Natural killer cell treated with Interleukin-12 subunit alpha and Interleukin-12 subunit beta and Interleukin-15 and Interleukin-18, amount 100 ng/mL, for 72 hours (primary cell): ENCODE results near the gene IPCEF1. TPM values are rescaled to one million over a fixed set of nuclear protein-coding genes. Genes with fewer than 3 reads are reported as not detected.
"Not testable (repeated sequence)": the region's sequence is repeated elsewhere in the genome, so short reads cannot be mapped to it uniquely, and the experiment has no call there.

ENCODE experiments used
- ATAC-seq, 2 donors: fragments of 150-1000 bp; cut with Tn5 transposase in 1 of 2; sonication (Bioruptor Pico), chemical (Tn5 transposase) in 1 of 2; 2 replicates each; pipeline ENCODE4 v1.10.0; 2021
- DNase-seq: peaks from one replicate; pipeline ENCODE4 v3.0.0; 2022; ENCODE audit warnings: low spot score
- H3K27ac Mint-ChIP-seq, 2 donors: 1 replicate in 1 of 2; 2 replicates in 1 of 2; pipeline ENCODE4 v1.8.0; 2022; ENCODE audit warnings: mixed read lengths in 2 of 2, mild to moderate bottlenecking in 1 of 2, moderate library complexity in 1 of 2
- H3K27me3 Mint-ChIP-seq, 2 donors: 1 replicate in 1 of 2; 2 replicates in 1 of 2; pipeline ENCODE4 v1.8.0; 2022; ENCODE audit warnings: mixed read lengths in 2 of 2
- H3K36me3 Mint-ChIP-seq: one replicate; pipeline ENCODE4 v1.8.0; 2022; ENCODE audit warnings: mixed read lengths
- H3K4me1 Mint-ChIP-seq, 2 donors: 1 replicate in 1 of 2; 2 replicates in 1 of 2; pipeline ENCODE4 v1.8.0; 2022; ENCODE audit warnings: low read depth in 2 of 2, mixed read lengths in 2 of 2, mild to moderate bottlenecking in 1 of 2
- H3K4me3 Mint-ChIP-seq: one replicate; pipeline ENCODE4 v1.8.0; 2022; ENCODE audit warnings: mixed read lengths
- H3K9me3 Mint-ChIP-seq: 2 replicates; pipeline ENCODE4 v1.8.0; 2022; ENCODE audit warnings: mixed read lengths
- total RNA-seq, 2 donors: library from RNA; stranded (reverse); gene quantifications; one replicate each; pipeline ENCODE4 v1.2.3, GENCODE V29; 2022

IPCEF1 gene
- total RNA-seq, 2 donors from 2014 or later: 29.6 to 45.9 TPM

DNA sequence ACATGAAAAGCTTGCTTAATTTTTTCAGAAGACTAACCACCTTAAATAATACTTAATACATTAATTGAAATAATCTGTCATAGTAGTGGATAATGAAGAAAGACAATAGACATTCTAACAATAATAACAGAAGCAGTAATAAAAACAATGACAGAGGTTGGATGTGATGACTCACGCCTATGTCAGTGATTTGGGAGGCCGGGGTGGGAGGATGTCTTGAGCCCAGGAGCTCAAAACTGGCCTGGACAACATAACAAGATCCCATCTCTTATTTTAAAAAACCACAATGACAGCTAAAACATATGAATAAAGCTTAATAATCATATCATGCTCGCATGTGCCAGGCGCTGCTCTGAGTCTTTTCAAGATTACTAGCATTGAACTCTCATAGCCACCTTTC, 105.5 kb downstream of the IPCEF1 start:
- peaks cover 23% of the 10 kb centered on the region for H3K36me3 Mint-ChIP-seq
- peak overlapping the region; percentile 92 to 94 for H3K27ac Mint-ChIP-seq
- ATAC-seq (no peak), DNase-seq (no peak)
- H3K4me1 Mint-ChIP-seq: peaks cover 45 to 64% of the 10 kb centered on the region in 2 donors
- H3K9me3 Mint-ChIP-seq: peaks cover 8% of the 10 kb centered on the region
- H3K4me3 Mint-ChIP-seq: peak overlapping the region; percentile 1
- H3K27me3 Mint-ChIP-seq: no peaks in the 10 kb centered on the region

DNA sequence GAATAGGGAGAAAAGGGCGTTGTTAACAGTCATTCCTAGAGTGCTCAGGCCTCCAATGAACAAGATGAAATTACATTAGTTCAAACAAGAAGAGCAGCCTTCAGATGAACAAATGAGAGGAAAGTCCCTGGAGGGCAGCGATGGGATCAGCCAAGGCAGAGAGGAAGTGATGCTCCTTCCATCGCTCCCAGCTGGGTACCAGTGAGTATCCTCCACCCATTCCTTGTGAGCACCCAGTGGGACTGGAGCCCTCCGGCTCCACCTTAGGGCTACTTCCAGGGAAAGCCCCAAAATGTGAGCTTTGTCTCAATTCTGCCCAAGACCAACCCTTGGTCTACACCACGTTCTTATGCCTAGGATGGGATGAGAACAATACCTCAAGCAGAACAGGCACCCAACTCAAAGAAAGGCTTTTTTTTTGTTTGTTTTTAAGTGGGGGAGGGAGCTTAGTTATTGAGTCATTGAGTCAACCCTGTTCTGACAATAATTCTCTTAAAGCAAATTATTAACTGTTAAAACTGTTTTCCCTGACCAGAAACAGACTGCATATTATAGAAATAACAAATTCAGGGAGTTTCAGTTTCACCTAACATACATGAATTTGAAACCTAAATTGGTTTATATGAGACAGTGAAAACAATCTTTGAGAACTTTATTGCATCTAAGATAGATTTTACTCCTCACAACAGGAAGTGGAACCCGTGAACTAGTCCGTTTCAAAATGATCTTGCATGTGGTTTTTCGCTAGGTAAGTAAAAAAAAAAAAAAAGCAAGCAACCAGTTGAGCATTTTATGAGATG, 106.9 kb downstream of the IPCEF1 start:
- Mint-ChIP-seq H3K9me3 (peaks cover 3% of the 10 kb centered on the region), H3K27ac (peak overlapping the region; percentile 92 to 94)

DNA sequence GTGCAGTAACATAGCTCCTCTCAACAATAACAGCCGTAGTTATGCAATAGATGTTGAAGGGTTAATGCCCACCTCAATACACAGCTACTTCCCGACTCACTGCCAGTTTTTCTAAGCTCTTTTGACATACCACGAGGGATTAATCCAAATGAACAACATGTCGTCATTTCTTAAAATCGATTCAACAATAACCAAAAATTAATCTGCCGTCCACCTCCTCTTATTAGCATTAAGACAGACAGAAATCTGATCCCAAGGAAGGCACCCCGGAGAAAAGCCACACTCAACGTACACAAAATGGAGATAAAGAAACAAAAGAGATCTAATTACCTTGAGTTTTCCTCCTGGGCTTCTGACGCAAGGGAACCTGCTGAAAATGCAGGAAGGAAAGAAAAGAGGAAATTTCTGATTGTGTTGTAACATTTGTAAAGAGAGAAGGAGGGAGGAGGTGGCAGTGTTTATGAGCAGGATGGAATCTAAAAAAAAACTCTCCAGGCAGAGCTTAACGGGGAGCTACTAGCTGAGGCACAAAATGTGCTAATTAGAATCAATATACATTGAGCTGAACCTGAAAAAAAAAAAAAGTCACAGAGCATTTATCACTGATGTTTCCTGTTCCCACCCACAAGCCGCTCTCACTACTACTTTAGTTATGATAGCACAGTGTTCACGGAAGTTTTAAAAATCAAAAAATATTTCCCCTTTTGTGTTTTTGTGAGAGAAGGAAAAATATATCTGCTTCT, 109.3 kb downstream of the IPCEF1 start:
- Mint-ChIP-seq H3K9me3 (peaks cover 12% of the 10 kb centered on the region), H3K4me3 (peak overlapping the region; percentile 93), H3K36me3 (peaks cover 22% of the 10 kb centered on the region), H3K27me3 (no peaks in the 10 kb centered on the region), H3K27ac (peak overlapping the region; percentile 92 to 94), H3K4me1 (peaks cover 72 to 91% of the 10 kb centered on the region in 2 donors)
- ATAC-seq (peak; percentile 78), DNase-seq (peak; percentile 69)

More for the DNA sequence above, 106.9 kb downstream of the IPCEF1 start:
- Mint-ChIP-seq H3K4me1 (peaks cover 55 to 77% of the 10 kb centered on the region in 2 donors), H3K4me3 (peak overlapping the region; percentile 82), H3K36me3 (peaks cover 14% of the 10 kb centered on the region), H3K27me3 (no peaks in the 10 kb centered on the region)
- ATAC-seq: peak; percentile 64 to 79
- DNase-seq: no peak

DNA sequence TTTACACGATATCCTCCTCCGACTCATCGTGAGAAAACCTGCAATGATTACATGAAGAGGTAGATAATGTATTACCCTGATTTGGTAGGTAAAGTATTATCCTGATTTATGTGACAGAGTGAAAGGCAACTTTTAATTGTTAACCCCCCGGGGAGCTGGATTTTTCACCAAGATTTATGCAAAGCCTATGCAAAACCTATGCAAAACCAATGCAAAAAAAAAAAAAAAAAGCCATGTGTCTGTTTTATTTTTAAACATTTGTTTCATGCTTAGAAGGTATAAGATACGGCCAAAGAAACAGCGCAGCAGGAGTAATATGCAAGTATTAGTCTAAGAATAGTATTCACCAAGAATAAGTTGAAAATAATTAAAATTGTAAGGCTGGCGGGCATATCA, 109.9 kb downstream of the IPCEF1 start:
- Mint-ChIP-seq H3K27me3 (no peaks in the 10 kb centered on the region), H3K4me3 (peak overlapping the region; percentile 93), H3K36me3 (peaks cover 22% of the 10 kb centered on the region), H3K9me3 (peaks cover 12% of the 10 kb centered on the region), H3K4me1 (peaks cover 71 to 91% of the 10 kb centered on the region in 2 donors), H3K27ac (peak overlapping the region; percentile 92 to 94)
- ATAC-seq: no peak
- DNase-seq: no peak

DNA sequence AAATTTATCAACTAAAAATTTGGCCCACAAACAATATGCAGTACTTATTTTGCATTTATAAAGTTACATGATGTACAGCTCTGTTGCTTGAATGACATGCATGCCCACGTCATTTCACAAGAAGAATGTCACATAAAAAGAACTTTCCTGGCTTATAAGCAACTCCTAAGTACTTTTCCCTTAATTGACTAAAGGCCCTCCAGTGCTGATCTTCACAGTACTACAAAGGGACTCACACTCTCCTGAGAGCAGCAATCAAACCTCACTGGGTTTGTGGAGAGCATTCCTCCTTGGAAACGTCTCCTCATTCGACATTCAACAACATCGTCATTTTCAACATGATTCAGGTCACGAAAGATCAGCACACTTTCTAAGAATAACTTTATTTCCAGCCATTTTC, 111.1 kb downstream of the IPCEF1 start:
- peaks cover 22% of the 10 kb centered on the region for H3K36me3 Mint-ChIP-seq
- no peak for DNase-seq
- no peaks in the 10 kb centered on the region for H3K27me3 Mint-ChIP-seq
- H3K4me1 Mint-ChIP-seq: peaks cover 74 to 89% of the 10 kb centered on the region in 2 donors
- no peak for ATAC-seq
- H3K4me3 Mint-ChIP-seq: peak overlapping the region; percentile 93
- H3K9me3 Mint-ChIP-seq: peaks cover 13% of the 10 kb centered on the region
- peak overlapping the region; percentile 92 to 94 for H3K27ac Mint-ChIP-seq

DNA sequence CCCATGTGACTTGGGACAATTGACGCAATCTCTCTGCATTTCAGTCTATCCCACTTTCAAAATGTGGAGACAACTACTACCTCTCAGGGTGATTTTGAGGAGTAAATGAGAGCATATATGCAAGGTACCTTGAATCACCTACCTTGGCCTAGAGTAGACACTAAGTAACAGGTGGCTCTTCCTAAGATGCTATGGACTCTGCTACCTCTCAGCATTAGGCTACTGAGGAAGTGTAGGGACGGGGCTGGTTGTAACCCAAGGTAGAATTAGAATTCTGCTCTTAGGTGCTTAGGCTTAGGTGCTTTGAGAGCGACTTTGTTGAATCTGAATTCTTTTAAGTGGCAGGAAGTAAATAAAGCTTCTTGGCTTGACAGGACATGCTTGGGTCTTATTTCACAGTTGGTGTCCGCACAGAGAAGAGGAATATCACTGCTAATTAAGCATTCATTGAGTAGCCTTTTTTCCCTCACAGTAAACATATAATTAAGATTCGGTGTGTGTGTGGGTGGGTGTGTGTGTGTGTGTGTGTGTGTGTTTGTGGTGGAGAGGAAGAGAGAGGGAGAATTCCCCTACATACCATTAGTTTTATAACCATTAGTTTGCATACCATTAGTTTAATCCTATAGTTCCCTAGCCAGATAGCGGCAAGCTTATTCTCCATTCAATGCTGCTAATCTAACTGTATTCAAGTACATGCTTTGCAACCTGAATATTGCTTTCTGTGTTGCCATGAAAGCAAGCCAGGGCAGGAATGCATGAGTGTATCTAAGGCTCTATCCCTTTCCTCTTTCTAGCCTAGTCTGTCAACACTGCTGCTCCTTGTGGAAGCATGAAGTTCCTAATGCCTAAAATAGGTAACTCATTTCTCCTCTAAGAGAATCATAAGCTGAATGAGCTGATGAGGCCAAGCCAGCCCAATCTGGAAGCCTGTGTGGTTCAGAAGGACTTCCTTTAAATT, 112.5 kb downstream of the IPCEF1 start:
- Mint-ChIP-seq H3K27ac (peak overlapping the region; percentile 92 to 94), H3K27me3 (no peaks in the 10 kb centered on the region), H3K4me1 (peaks cover 70 to 87% of the 10 kb centered on the region in 2 donors), H3K36me3 (peaks cover 22% of the 10 kb centered on the region), H3K9me3 (peaks cover 13% of the 10 kb centered on the region), H3K4me3 (peak overlapping the region; percentile 93)
- DNase-seq: no peak
- ATAC-seq: no peak

DNA sequence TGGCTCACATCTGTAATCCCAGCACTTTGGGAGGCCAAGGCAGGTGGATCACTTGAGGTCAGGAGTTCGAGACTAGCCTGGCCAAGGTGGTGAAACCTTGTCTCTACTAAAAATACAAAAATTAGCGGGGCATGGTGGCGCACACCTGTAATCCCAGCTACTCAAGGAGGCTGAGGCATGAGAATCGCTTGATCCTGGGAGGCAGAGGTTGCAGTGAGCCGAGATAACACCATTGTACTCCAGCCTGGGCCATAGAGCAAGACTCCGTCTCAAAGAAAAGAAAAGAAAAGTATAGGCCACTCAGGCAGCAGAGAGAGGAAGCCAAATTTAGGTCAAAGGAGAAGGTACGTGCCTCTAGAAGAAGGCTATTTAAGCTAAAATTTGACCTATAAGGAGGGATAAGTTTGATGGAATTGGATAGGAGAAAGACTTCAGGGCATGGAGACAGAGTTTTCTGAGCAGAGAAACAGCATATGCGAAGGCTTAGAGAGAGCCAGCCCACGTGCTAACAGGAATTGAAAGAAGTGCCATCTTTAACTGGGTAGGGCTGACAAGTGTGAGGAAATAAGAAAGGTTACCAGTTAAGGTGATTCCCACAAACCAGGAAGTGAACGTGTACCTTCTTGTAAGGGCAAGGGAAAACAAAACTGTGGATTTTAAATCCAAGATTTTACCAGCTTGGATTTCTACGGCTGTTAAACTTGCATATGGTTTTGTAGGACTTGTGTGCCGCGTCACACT, 113.8 kb downstream of the IPCEF1 start:
- Mint-ChIP-seq H3K27me3 (no peaks in the 10 kb centered on the region), H3K4me3 (peak overlapping the region; percentile 93), H3K4me1 (peaks cover 64 to 79% of the 10 kb centered on the region in 2 donors), H3K27ac (peak overlapping the region; percentile 92 to 94), H3K9me3 (peaks cover 13% of the 10 kb centered on the region), H3K36me3 (peaks cover 22% of the 10 kb centered on the region)
- DNase-seq (no peak), ATAC-seq (no peak)

DNA sequence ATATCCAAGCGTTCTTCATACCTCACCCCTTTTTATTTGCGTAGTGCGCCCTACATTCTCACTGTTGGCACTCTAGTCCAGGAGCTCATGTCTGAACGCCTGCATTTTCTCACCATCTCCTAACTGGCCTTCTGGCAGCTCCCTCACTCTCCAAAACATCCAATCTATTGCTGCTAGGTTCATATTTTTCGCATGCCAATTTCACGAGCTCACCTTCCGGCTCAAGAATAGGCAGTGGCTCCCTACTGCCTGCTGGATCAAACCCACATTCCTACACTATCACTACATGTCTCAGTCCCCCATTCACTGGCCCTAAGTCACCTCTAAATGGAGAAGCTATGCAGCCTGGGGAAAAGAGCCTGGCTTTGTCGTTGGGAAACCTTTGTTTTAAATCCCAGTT, 115.0 kb downstream of the IPCEF1 start:
- ATAC-seq (no peak), DNase-seq (no peak)
- peaks cover 59 to 68% of the 10 kb centered on the region in 2 donors for H3K4me1 Mint-ChIP-seq
- peaks cover 20% of the 10 kb centered on the region for H3K36me3 Mint-ChIP-seq
- peak overlapping the region; percentile 92 to 94 for H3K27ac Mint-ChIP-seq
- no peaks in the 10 kb centered on the region for H3K27me3 Mint-ChIP-seq
- peaks cover 13% of the 10 kb centered on the region for H3K9me3 Mint-ChIP-seq
- peak overlapping the region; percentile 71 for H3K4me3 Mint-ChIP-seq

DNA sequence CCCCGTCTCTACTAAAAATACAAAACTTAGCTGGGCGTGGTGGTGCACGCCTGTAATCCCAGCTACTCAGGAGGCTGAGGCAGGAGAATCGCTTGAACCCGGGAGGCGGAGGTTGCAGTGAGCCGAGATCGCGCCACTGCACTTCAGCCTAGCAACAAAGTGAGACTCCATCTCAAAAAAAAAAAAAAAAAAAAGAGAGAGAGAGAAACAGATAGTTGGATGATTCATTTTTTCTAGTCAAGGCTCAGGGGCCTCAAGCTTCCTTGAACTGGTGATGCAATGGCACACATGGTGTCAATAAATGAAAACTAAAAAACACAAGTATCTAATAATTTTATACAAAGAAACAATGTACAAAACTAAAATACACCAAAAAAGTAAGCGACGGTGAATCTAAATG, 115.5 kb downstream of the IPCEF1 start:
- H3K4me3 Mint-ChIP-seq: peak overlapping the region; percentile 71
- peaks cover 57 to 65% of the 10 kb centered on the region in 2 donors for H3K4me1 Mint-ChIP-seq
- H3K9me3 Mint-ChIP-seq: peaks cover 13% of the 10 kb centered on the region
- peak overlapping the region; percentile 92 to 94 for H3K27ac Mint-ChIP-seq
- H3K27me3 Mint-ChIP-seq, DNase-seq: not testable (repeated sequence)
- peak; percentile 53 to 73 for ATAC-seq
- H3K36me3 Mint-ChIP-seq: peaks cover 16% of the 10 kb centered on the region

DNA sequence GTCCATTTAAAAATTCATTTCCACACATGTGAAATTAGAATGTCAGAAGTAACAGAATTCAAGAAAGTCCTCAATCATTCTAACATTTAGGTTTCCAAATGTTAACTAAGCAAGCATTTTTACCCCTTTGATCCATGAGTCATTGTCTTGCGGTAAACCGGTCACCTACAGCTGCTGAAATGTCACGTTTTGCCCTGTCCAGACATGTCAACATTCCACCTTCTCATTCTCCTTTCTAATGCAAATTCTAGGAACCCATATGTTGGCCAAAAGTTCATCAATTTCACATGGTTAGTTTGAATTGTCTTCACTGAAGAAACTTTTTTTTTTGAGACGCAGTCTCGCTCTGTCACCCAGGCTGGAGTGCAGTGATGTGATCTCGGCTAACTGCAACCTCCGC, 117.2 kb downstream of the IPCEF1 start:
- H3K4me1 Mint-ChIP-seq: peaks cover 53 to 59% of the 10 kb centered on the region in 2 donors
- H3K36me3 Mint-ChIP-seq: peaks cover 13% of the 10 kb centered on the region
- DNase-seq: no peak
- peak overlapping the region in 1 of 2 donors; percentile 52 for H3K27ac Mint-ChIP-seq
- no peaks in the 10 kb centered on the region for H3K27me3 Mint-ChIP-seq
- ATAC-seq: peak in 1 of 2 donors; percentile 57
- peak overlapping the region; percentile 69 for H3K4me3 Mint-ChIP-seq
- H3K9me3 Mint-ChIP-seq: peaks cover 13% of the 10 kb centered on the region

DNA sequence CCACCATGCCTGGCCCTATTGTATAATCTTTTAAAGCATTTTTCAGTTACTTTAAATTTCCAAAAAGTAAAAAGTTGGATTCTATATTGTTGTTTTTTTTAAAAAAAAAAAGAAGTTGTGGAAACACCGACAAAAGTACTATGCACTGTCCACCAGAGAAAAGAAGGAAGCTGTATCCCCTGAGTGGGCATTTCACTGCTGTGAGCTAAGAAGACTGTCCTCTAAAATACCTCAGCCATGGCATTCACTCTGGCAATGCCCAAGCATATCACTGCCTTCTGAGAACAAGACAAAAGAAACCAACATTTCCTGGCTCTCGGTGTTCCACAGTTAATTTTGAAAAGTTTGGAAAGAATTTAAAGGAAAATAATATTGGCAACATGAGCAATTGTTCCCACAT, 117.8 kb downstream of the IPCEF1 start:
- peak overlapping the region in 1 of 2 donors; percentile 52 for H3K27ac Mint-ChIP-seq
- no peaks in the 10 kb centered on the region for H3K27me3 Mint-ChIP-seq
- peaks cover 52 to 59% of the 10 kb centered on the region in 2 donors for H3K4me1 Mint-ChIP-seq
- no peak for DNase-seq
- H3K36me3 Mint-ChIP-seq: peaks cover 16% of the 10 kb centered on the region
- no peak for ATAC-seq
- peak overlapping the region; percentile 23 for H3K4me3 Mint-ChIP-seq
- peaks cover 13% of the 10 kb centered on the region for H3K9me3 Mint-ChIP-seq

DNA sequence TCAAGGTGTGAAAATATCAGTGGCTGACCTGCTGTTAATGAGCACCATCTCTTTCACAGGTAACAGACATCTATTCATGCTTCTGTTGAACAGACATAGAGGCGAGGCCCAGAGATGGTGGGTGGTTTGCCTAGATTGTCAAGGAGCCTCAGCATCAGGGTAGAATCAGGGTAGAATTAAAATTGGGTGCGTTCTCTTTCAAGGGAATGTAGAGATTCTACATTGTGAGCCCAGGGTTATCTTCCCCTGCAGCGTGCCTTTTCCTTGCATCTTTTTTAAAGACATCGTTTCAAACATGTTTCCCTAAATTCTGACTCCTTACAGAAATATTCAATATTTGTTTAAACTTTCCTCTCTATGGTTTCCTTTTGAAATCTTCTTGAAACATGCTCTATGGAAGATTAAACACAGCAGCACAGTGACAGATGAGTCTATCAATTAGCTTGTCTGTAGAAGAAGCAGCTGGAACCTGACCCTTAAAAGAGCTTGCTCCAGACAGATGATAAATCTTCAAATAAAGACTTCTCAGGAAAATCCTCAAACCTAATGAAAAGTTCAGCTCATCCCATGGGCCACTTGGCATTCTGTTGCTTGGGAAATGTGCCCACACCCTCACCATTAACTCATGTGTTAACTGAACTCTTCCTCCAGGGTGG, 119.8 kb downstream of the IPCEF1 start:
- H3K9me3 Mint-ChIP-seq: peaks cover 4% of the 10 kb centered on the region
- peak overlapping the region in 1 of 2 donors; percentile 61 for H3K27ac Mint-ChIP-seq
- H3K4me1 Mint-ChIP-seq: peaks cover 48 to 53% of the 10 kb centered on the region in 2 donors

More for the DNA sequence above, 119.8 kb downstream of the IPCEF1 start:
- Mint-ChIP-seq H3K36me3 (peaks cover 4% of the 10 kb centered on the region), H3K4me3 (no peak overlapping the region), H3K27me3 (no peaks in the 10 kb centered on the region)
- DNase-seq: no peak
- no peak for ATAC-seq
